IPS-18a (cell line): Measurements from ENCODE around the gene LPXN.

Source experiments
- H3K27ac ChIP-seq: one replicate; pipeline ENCODE4 v1.5.1; 2013; ENCODE audit warnings: low read length
- H3K27me3 ChIP-seq: one replicate; pipeline ENCODE4 v1.6.1; 2013; ENCODE audit warnings: mild to moderate bottlenecking, low read length; ENCODE audit not compliant: control insufficient read depth, insufficient read depth
- H3K36me3 ChIP-seq: one replicate; pipeline ENCODE4 v1.6.1; 2013; ENCODE audit warnings: low read depth, low read length; ENCODE audit not compliant: control insufficient read depth
- H3K4me1 ChIP-seq: one replicate; pipeline ENCODE4 v1.6.1; 2013; ENCODE audit warnings: low read depth, low read length; ENCODE audit not compliant: control insufficient read depth
- H3K4me3 ChIP-seq: one replicate; pipeline ENCODE4 v1.5.1; 2013; ENCODE audit warnings: low read length
- H3K9ac ChIP-seq: one replicate; pipeline ENCODE4 v1.6.1; 2013; ENCODE audit warnings: mild to moderate bottlenecking, low read length, moderate library complexity
- H3K9me3 ChIP-seq: one replicate; pipeline ENCODE4 v1.6.1; 2013; ENCODE audit warnings: low read depth, low read length; ENCODE audit not compliant: control insufficient read depth

LPXN gene

DNA sequence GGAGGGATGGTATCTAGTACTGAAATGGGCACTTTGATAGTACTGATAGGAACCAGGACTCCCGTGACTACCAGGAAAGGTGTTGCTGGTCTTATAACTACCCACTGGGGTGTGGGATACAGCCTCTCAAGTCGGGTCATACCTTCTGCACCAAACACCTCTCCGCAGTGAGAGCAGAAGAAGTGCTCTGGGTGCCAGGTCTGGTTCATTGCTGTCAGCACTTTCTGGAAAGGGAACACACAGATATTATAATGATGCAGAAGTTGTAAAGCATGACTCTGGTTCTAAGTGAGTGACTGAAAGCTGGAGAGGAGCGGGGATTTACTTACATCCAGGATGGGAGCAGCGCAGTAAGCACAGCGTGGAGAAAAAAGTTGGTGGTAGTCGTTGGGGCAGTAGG is 26.0 kb downstream of the LPXN start:
- Histone ChIP-seq H3K4me3 (no peak overlapping the region), H3K27me3 (no peaks in the 10 kb centered on the region), H3K4me1 (no peaks in the 10 kb centered on the region), H3K27ac (no peak overlapping the region), H3K36me3 (no peaks in the 10 kb centered on the region), H3K9me3 (no peaks in the 10 kb centered on the region), H3K9ac (no peak overlapping the region)

DNA sequence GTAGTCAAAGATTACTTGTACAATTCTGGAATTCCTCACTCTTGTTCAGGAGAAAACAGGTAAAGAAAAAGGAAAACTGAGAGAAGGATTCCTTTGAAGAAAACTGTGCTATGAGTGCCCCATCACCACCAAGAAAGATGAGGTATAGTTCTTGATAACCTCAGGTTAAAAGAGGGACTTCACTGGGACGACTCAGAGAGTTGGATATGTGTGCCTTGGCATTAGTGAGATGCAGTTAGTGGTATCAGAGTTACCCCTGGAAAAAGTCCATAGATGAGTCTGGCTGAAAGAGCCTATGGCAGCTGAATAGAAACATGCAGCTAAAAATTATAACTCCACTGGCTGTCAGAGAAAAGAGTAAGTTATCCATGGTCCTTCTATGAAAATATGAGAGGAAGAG is 28.8 kb downstream of the LPXN start:
- Histone ChIP-seq H3K27ac (no peak overlapping the region), H3K27me3 (no peaks in the 10 kb centered on the region), H3K4me3 (no peak overlapping the region), H3K4me1 (no peaks in the 10 kb centered on the region), H3K9ac (no peak overlapping the region), H3K36me3 (no peaks in the 10 kb centered on the region), H3K9me3 (no peaks in the 10 kb centered on the region)

- Histone ChIP-seq H3K27ac (no peak overlapping the region), H3K9me3 (no peaks in the 10 kb centered on the region), H3K9ac (no peak overlapping the region), H3K4me1 (no peaks in the 10 kb centered on the region), H3K36me3 (no peaks in the 10 kb centered on the region), H3K27me3 (no peaks in the 10 kb centered on the region), H3K4me3 (no peak overlapping the region)
Observed at GRCh38 chr11:58531865-58532341, 43.8 kb downstream of the LPXN start.

DNA sequence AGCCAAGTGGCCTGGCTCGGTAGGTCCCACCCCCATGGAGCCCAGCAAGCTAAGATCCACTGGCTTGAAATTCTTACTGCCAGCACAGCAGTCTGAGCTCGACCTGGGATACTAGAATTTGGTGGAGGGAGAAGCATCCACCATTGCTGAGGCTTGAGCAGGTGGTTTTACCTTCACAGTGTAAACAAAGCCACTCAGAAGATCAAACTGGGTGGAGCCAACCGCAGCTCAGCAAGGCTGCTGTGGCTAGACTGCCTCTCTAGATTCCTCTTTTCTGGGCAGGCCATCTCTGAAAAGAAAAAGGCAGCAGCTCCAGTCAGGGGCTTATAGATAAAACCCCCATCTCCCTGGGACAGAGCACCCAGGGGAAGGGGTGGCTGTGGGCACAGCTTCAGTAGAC is 45.4 kb downstream of the LPXN start:
- Histone ChIP-seq H3K9me3 (no peaks in the 10 kb centered on the region), H3K27me3 (no peaks in the 10 kb centered on the region), H3K9ac (no peak overlapping the region), H3K36me3 (no peaks in the 10 kb centered on the region), H3K4me1 (no peaks in the 10 kb centered on the region), H3K4me3 (no peak overlapping the region), H3K27ac (no peak overlapping the region)

GRCh38 chr11:58527429-58527828 is 48.2 kb downstream of the LPXN start:
- Histone ChIP-seq H3K9me3 (no peaks in the 10 kb centered on the region), H3K27ac (no peak overlapping the region), H3K4me3 (no peak overlapping the region), H3K27me3 (no peaks in the 10 kb centered on the region), H3K9ac (no peak overlapping the region), H3K36me3 (no peaks in the 10 kb centered on the region), H3K4me1 (peaks cover 7% of the 10 kb centered on the region)

- no peak overlapping the region for H3K27ac ChIP-seq
- no peaks in the 10 kb centered on the region for H3K27me3 ChIP-seq
- peaks cover 7% of the 10 kb centered on the region for H3K4me1 ChIP-seq
- H3K9me3 ChIP-seq = no peaks in the 10 kb centered on the region
- no peak overlapping the region for H3K9ac ChIP-seq
- H3K36me3 ChIP-seq = no peaks in the 10 kb centered on the region
- H3K4me3 ChIP-seq = no peak overlapping the region
Observed at GRCh38 chr11:58526721-58527120, 48.9 kb downstream of the LPXN start.

GRCh38 chr11:58525037-58525614 is 50.5 kb downstream of the LPXN start:
- no peak overlapping the region for H3K27ac ChIP-seq
- H3K4me3 ChIP-seq = no peak overlapping the region
- H3K9ac ChIP-seq = no peak overlapping the region

GRCh38 chr11:58524232-58525036 is 51.2 kb downstream of the LPXN start:
- no peak overlapping the region for H3K27ac ChIP-seq
- no peak overlapping the region for H3K9ac ChIP-seq
- no peaks in the 10 kb centered on the region for H3K9me3 ChIP-seq
- peaks cover 7% of the 10 kb centered on the region for H3K4me1 ChIP-seq
- no peaks in the 10 kb centered on the region for H3K27me3 ChIP-seq
- H3K36me3 ChIP-seq = no peaks in the 10 kb centered on the region
- peak overlapping the region; percentile 44 for H3K4me3 ChIP-seq

More at GRCh38 chr11:58525037-58525614, 50.5 kb downstream of the LPXN start:
- Histone ChIP-seq H3K4me1 (peaks cover 7% of the 10 kb centered on the region), H3K27me3 (no peaks in the 10 kb centered on the region), H3K9me3 (no peaks in the 10 kb centered on the region), H3K36me3 (no peaks in the 10 kb centered on the region)

DNA sequence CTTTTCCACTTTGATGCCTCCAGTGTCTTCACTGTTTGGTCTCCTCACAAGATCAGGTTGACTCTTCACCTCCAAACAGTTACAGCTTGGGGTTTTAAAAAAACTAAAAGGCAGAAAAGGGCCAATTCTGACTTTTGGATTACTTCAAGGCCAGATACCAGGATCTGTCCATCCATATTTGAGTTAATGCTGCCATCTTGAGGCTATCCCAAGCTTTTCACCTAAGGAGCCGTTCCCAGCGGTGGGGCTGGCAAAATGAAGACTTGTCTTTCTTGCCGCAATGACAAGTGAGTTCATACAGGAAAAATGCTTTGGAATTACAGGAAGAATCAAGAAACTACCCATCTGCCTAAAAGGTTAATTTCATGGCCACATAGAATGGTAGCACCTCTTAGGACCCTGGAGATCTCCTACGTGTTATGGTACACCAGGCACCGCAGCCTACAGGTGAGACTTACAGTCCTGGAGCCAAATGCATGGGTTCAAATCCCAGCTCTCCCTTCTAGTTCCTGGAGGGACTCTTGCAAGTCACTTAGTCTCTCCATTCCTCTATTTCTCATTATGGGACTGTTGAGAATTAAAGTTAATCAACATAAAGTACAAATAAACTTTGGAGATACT is 61.8 kb downstream of the LPXN start:
- no peak overlapping the region for H3K9ac ChIP-seq
- H3K9me3 ChIP-seq = no peaks in the 10 kb centered on the region
- no peaks in the 10 kb centered on the region for H3K36me3 ChIP-seq
- no peak overlapping the region for H3K4me3 ChIP-seq
- H3K27ac ChIP-seq = no peak overlapping the region
- H3K4me1 ChIP-seq = peaks cover 4% of the 10 kb centered on the region
- H3K27me3 ChIP-seq = no peaks in the 10 kb centered on the region

DNA sequence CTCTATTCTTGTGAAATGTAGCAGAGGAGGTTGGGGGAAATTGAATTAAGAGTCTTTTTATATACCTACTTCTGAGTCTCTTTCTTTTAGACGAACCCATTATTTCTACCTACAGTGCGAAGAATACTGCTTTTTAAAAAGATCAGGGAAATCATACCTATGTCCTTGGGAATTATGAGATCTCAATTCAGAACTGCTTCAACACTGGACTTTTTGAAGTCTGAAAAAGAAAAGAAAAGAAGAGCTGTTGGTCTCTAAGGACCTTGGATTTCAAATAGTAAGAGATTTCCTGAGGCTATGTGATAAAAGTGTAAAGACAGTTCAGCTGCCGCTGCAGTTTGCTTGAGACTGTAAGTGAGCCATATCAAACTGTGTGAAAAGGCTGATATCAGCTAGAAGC is 64.0 kb downstream of the LPXN start:
- Histone ChIP-seq H3K27ac (no peak overlapping the region), H3K27me3 (no peaks in the 10 kb centered on the region), H3K9ac (no peak overlapping the region), H3K9me3 (no peaks in the 10 kb centered on the region), H3K4me1 (peaks cover 4% of the 10 kb centered on the region), H3K36me3 (no peaks in the 10 kb centered on the region), H3K4me3 (no peak overlapping the region)

GRCh38 chr11:58509748-58510147 is 65.9 kb downstream of the LPXN start:
- H3K4me3 ChIP-seq = no peak overlapping the region
- no peaks in the 10 kb centered on the region for H3K9me3 ChIP-seq
- H3K4me1 ChIP-seq = peaks cover 4% of the 10 kb centered on the region
- no peak overlapping the region for H3K27ac ChIP-seq
- no peak overlapping the region for H3K9ac ChIP-seq
- H3K27me3 ChIP-seq = no peaks in the 10 kb centered on the region
- no peaks in the 10 kb centered on the region for H3K36me3 ChIP-seq
